ENCODE results near the gene APBA2.

DNA sequence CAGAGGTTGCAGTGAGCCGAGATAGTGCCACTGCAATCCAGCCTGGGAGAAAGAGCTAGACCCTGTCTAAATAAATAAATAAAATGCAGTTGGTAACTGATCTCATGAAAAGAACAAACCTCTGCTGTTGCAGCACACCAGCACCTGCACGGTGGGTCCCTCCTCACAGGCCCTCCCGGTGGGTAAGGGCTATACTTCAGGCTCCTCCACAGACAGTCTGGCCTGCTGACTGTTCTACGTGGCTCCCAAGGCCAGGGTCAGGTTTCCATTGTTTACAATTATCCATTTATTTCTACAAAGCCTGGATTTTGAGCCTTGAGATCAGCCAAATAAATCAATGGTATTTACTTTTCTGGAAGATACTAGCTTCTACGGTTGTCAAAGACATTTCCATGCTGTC lies 5.1 kb upstream of the APBA2 start:
- TF ChIP-seq POLR2A (IDR thresholded peaks at IDR 0.05; ENCODE audit: low read depth): no peak
- TF ChIP-seq, protein P1, sequence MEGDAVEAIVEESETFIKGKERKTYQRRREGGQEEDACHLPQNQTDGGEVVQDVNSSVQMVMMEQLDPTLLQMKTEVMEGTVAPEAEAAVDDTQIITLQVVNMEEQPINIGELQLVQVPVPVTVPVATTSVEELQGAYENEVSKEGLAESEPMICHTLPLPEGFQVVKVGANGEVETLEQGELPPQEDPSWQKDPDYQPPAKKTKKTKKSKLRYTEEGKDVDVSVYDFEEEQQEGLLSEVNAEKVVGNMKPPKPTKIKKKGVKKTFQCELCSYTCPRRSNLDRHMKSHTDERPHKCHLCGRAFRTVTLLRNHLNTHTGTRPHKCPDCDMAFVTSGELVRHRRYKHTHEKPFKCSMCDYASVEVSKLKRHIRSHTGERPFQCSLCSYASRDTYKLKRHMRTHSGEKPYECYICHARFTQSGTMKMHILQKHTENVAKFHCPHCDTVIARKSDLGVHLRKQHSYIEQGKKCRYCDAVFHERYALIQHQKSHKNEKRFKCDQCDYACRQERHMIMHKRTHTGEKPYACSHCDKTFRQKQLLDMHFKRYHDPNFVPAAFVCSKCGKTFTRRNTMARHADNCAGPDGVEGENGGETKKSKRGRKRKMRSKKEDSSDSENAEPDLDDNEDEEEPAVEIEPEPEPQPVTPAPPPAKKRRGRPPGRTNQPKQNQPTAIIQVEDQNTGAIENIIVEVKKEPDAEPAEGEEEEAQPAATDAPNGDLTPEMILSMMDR (IDR thresholded peaks at IDR 0.05): no peak
- no peak for TF ChIP-seq EP300 (IDR thresholded peaks at IDR 0.05)
